A172 (cell line): ENCODE results near the gene RP9. TPM values are rescaled to one million over a fixed set of nuclear protein-coding genes. Genes with fewer than 3 reads are reported as not detected.

ENCODE experiments used
- DNase-seq: peaks from one replicate; pipeline ENCODE4 v3.0.0-alpha.2; 2015; ENCODE audit warnings: low spot score
- total RNA-seq: library from RNA; depleted of rRNA; stranded (reverse); fragments of >200 nt; shearing (Covaris generic); gene quantifications from 2 replicates; pipeline ENCODE4 v1.2.3, GENCODE V29; 2014; rRNA removed

Gene RP9
- total RNA-seq, 1 experiment from 2014 or later = 40.4 TPM

- peak; percentile 94 for DNase-seq
Observed at GRCh38 chr7:33062782-33063443, 46.3 kb downstream of the RP9 start.

- DNase-seq = peak; percentile 41
Observed at GRCh38 chr7:33062023-33062781, 47.0 kb downstream of the RP9 start, which contains the start of gene NT5C3A. NT5C3A (minus strand) TSS chr7:33062776; CDS start chr7:33062705, 71 bp downstream.

GRCh38 chr7:33061282-33061937 is 47.8 kb downstream of the RP9 start:
- no peak for DNase-seq

GRCh38 chr7:33059635-33060034 is 49.6 kb downstream of the RP9 start:
- DNase-seq = no peak

GRCh38 chr7:33055158-33055557 is 54.0 kb downstream of the RP9 start:
- no peak for DNase-seq

- peak; percentile 55 for DNase-seq
Observed at GRCh38 chr7:33054261-33054964, 54.8 kb downstream of the RP9 start.

GRCh38 chr7:33053721-33054120 is 55.5 kb downstream of the RP9 start:
- DNase-seq = no peak

- peak; percentile 55 for DNase-seq
Observed at GRCh38 chr7:33050535-33051318, 58.5 kb downstream of the RP9 start.

- DNase-seq = no peak
Observed at GRCh38 chr7:33048704-33049103, 60.5 kb downstream of the RP9 start.

- no peak for DNase-seq
Observed at GRCh38 chr7:33048257-33048656, 60.9 kb downstream of the RP9 start.

- DNase-seq = no peak
Observed at GRCh38 chr7:33044986-33045385, 64.2 kb downstream of the RP9 start.

Other genes with a start within 250 kb of the RP9 start
- gene KBTBD2, start 217.6 kb downstream of the RP9 start, total RNA-seq = 53.8 and 60.2 TPM in 2 replicates
- 230 and 277 TPM in 2 replicates for gene FKBP9, start 152.0 kb downstream of the RP9 start, total RNA-seq
- gene NT5C3A, start 46.6 kb downstream of the RP9 start, total RNA-seq = 49.0 and 57.4 TPM in 2 replicates
- gene BBS9, start 20.2 kb upstream of the RP9 start, total RNA-seq = 12.2 and 18.7 TPM in 2 replicates